HG03045 (cell line): Measurements from ENCODE around the gene CFAP99.

Experiments
- ATAC-seq: cut with Tn5 transposase; IDR thresholded peaks from one replicate; pipeline ENCODE4 v1.9.1; 2021; ENCODE audit warnings: mild to moderate bottlenecking, moderate library complexity; ENCODE audit not compliant: unreplicated experiment

The CFAP99 gene

DNA sequence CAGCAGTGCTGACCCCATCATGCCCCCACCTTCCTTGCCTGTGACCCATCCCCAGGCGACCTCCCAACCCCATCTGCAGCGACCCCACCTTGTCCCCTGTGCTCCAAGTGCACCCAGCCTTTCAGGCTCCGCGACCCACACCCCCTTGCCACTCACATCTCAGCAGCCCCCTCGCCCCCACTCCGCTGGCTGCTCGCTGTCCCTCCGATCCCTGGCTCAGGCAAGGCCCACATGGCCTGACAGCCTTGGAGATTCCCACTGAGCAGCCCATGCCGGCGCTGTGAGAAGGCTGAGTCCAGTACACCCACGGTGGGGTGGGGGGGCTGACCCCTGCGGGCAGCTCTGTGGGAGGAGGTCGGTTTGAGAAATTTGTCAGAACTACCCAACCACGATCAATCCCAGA, 9.4 kb upstream of the CFAP99 start:
- no peak for ATAC-seq

DNA sequence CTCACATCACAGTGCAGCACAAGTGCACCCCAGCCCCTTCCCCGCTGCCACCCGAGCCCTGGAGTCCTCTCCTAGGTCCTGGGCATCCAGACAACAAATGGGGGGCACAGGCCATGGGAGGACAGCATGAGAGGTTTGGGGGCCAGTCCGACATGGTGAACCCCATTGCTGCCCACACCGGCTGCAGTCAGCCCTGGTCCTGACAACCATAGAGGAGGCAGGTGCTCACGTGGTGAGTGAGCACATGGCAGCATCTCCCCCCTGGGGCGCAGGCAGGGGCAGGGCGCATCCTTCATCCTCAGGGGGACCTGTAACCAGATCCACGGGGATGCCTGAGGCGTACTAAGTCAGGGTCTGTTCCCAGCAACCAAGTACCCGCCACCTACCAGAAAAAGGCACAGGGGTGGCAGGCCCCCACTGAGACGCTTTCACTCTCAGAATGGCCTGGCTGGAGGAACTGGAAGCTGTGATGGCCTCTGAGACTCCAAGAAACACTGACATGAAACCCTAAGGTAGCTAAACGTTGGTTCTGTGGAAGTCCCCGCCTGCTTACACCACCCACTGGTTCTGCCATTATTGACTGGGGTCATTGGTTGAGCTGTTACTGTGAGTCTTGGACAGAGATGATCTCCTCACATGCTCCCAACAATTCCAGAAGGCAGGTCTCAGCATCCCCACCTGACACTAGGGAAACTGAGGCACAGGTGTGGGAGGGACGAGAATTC, 6.8 kb upstream of the CFAP99 start:
- ATAC-seq = peak; percentile 30

DNA sequence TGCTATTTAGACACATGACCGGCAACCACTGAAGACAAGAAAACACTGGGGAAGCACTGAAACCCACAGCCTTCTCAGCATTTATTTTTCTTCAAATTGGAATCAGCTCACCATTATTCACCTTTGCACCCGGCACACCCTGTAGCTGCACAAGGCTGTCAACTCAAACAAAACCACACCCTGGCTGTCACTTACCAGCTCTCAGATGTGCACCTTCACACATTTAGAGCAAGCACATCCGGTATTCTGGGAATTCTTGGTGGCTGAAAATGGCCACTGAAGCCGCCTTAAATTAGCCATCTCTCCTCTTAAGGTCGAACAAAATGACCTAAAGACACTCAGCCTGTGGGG, 6.2 kb upstream of the CFAP99 start:
- ATAC-seq = peak; percentile 32

DNA sequence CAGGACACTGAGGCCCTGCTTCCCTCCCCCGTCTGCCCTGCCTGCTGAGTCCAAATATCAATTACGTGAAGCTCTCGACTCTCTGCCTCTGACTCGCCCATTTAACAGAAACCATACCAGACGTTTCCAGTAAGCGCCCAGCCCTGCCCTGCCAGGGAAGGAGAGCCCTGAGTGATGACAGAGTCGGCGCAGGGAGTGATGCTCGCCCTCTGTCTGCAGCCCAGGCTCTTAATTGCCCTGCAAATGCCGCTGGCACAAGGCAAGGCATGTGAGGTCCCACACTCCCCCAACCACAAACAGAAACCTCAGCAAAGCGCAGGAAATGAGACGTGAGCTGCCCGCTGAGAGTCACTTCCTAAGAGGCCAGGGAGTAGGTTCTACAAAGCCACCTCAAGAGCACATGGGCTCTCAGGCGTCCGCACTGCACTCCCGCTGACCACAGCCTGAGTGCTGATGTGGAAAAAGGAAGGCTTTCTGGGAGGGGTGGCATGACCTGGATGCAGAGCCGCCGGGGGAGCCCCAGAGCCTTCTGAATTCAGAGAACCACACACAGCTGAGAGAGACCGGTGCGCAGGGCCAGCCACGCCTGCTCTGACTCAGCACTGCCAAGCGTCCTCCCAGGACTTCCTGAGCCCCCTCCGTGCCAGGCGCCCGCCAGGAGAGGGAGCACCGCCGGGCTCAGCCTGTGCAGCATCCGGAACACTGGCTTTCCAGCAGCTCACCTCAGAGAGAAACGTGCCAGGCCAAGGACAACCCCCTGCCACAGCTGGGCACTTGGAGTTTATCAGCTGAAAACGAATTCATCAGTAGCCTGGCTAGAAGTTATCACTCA, 5.7 kb upstream of the CFAP99 start:
- ATAC-seq = peak; percentile 49

DNA sequence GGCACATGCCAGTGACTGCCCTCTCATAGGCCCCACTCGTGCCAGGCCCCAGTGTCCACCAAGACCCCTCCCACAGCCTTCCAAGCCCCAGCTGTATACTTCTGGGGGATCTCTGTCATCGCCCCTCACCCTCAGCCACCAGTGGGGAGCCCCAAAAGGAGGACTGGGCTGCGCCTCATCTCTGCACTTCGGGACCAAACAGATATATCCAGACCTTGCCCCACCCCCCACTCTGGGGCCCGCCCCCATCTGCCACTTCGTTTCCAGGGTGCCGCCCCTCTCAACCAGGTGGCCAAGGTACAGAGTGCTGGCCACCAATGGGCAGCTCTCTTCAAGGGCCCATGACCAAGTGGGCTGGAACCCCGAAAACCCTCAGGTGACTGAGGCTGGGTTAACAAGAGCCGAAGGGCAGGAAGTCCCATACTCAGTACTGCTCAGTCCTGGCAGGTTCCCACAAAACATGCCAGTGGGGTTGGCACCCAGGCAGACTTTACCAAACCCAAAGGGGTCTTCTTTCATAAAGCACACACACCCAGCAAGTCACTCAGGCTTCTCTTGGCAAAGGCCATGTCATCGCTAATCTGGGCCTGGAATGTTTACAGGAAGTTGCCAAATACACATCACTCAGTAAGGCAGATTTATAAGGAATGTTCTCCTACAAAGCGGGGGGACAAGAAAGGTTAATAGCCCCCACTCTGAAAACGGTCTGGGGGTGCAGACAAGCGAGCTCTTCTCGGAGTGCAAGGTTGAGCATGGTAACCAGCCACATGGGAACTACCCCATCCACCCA, 4.7 kb upstream of the CFAP99 start:
- no peak for ATAC-seq

DNA sequence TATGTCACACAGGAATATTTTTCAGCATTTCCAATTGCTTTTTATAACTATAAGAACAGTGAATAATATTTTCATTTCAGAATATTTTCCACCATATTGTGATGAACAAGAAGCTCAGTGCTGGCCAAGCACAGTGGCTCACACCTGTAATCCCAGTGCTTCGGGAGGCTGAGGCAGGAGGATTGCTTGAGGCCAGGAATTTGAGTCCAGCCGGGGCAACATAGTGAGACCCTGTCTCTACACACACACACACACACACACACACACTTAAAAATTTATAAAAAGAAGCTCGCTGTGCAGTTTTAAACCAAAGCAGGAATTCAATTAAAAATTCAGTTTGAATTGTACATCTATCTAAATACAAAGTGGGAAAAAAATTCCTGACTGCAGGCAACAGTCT, 3.5 kb upstream of the CFAP99 start:
- no peak for ATAC-seq

DNA sequence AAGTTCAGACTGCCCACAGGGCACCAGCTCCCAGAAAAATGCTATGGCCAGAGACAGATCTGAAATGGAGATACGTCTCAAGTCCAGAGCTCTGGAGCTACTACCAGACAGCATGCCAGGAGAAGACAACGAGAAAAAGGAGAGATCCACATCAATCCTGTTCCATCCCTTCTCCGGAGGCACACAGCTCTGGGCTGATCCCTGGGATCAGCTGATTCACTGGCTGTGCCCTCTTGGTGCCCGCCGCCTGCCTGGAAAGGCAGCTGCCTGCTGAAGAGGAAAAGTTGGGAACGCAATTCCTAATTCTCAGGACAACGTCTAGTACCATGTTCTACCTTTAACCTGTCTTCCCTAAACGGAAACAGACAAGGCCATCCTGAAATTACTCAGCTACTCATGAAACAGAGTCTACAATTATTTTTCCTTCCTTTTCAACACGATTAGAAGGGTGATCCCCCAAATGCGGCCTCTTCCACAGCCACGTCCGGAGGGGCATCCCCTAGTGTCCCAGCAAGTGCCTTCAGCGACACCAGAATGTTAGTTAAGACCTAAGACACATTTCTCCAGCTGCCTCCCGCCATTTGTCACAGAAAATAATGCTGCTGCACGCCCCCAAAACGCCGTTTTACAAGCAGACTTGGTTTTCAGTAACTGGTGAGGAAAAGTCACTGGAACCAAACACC, 2.7 kb upstream of the CFAP99 start:
- no peak for ATAC-seq

DNA sequence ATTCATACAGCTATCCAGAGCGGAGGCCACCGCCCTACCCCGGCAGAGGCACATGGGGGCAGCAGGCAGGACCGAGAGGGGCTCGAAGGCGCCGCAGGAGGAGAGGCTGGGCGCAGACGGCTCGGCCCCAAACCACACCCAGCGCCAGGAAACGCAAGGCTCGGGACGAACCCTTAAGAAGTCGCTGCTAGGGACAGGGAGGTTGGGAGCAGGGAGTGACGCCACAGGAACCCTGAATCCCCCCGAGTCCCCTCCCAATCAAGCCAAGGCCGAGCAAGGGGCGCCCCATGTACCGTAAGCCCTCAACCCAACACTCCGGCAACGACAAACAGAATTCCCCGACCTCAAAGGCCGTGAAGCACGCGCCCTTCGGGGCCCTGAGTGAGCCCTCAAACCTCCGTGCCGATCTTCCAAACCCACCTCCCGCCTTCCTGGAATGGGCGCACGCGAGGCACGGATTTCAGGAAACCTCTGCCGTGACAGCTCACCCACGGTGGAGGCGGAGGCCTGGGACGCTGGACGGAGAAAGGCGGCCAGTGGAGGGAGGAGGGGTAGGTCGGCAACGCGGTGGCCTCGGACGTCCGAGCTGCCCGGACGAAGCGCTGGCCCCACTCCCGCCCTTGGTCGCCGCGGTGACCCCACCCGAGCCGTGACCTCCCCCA, 2.1 kb upstream of the CFAP99 start:
- ATAC-seq = no peak

DNA sequence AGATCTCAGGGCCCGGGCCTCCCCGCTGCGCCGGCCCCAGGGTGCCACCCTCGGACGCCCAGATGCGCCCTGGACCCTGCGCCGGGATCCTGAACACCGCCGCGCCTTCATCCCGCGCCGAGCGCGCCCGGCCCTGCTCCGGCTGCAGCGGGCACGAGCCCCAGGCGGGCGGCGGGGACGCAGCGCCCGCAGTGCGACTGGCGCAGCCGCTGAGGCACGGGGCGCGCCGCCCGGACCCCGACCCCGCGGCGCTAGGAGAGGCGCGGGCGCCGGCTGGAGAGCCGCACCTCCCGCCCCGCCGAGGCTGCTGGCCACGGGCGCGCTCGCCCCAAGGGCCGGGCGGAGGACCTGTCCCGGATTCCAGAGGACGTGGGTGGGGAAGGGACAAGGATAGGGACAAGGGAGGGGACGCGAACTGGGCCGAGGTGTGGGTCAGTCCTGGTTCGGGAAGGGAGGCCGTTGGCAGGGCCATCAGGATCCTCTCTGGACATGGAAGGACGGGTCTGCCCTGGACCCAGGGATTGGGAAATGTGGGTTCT, 1.5 kb upstream of the CFAP99 start:
- ATAC-seq = no peak

DNA sequence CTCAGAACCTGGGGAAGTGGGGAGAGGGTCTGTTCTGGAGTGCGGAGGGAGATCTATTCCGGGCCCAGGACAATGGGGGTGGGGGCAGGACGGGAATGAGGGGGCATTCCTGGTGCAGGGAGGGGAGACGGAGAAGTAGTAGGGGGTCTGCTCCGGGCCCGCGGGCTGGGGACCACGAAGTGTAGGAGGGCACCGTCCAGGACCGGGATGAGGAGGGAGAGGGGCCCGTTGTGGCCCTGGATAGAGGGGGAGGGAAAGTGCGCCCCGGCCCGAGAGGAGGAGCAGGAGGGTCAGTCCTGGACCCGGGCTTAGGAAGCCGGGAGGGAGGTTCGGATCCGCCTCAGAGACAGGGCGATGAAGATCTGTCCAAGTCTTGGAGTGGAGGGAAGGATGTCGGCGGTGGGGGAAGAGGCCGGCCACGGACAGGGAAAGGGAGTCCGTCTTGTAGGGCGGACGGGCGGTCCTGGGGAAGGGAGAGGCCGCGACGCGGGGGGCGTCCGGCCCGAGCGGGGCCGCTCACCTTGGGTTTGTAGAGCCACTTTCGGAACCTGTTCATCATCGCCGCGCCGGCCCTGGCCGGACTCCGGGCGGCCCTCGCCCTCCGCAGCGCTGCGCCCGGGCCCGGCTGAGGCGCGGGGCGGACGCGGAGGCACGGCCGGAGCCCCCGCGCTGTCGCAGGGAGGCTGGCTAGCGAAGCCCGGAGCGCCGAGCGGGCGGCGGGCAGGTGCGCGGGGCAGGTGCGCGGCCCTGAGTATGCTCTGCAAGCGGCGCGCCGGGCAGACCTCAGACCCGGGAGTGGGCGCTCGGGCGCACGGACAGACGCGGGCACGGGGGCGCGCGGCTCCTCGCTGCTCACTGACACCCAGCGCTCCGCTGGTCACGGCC, 748 bp upstream of the CFAP99 start, which contains the start of gene ZFYVE28:
Gene ZFYVE28, minus strand, starts transcription at position 881 of the 885 bp plus-strand sequence. Its CDS starts 322 bp downstream, at position 559.
- no peak for ATAC-seq

DNA sequence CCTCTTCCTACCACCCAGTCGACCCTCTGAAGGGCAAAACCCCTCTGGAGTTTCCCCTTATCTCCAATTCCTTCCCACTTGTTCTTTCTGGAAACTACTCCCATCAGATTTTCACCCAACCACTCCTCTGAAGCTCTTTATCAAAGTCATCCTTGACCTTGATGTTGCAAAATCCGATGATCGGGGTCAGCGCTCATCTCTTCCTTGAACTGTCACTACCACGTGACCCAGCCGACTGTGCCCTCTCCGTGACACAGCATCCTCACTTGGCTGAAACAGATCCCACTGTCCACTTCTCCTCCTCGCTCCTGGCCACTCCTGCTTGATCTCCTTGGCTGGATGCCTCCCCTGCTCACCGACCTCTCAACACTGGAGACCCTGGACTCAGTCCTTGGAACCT, 1.1 kb downstream of the CFAP99 start:
- no peak for ATAC-seq

DNA sequence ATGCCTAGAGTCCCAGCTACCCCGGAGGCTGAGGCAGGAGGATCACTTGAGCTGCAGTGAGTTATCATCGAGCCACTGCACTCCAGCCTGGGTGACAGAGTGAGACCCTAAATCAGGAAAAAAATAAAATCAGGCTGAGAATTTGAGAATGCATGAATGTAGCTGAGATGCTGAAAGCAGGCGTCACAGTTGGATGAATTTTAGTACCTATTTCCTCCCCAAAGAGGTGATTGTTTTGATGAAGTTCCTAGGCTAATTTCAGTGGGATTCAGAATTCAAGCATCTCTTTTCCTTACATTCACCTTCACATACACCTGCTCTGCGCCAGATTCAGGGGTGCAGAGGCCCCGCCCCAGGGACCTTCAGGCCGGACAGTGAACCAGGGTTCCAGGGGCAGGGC, 3.2 kb downstream of the CFAP99 start:
- ATAC-seq = no peak

DNA sequence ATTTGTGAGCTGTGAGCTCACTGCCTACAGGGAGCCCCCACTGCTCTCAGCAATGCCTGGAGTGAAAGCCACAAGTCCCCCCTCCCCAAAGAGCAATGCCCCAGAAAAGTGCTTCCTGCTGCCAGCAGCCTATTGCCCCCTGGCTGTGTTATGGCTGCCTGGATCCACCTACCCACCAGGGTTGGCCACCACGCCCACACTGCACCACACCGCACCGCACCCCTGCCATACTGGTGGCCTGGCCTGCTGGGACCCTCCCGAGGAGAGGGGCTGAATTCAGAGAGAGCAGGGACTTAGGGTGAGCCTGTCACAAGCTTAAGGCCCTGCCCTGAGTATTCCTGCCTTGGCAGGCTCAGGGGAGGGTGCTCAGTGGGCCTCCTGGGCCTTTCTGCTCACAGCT, 4.3 kb downstream of the CFAP99 start:
- ATAC-seq = no peak

DNA sequence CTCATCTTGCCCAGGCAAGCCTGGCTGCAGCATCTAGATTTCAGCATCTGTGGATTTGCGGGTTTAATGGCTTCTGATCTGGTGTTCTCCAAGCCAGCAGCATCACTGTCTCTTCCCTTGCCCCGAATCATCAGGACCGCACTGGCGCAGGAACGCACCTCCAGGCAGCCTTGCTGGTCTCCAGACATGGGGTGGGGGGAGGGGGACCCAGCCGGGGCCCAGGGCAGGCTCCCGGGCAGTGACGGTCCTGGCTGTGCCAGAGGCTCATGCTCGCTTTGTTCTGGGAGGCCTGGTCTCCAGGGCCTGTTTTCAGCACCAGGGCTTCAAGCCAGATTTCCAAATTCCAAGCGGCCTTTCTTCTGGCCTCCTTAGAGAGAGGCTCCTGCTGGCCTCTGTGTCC, 4.9 kb downstream of the CFAP99 start:
- ATAC-seq = no peak

DNA sequence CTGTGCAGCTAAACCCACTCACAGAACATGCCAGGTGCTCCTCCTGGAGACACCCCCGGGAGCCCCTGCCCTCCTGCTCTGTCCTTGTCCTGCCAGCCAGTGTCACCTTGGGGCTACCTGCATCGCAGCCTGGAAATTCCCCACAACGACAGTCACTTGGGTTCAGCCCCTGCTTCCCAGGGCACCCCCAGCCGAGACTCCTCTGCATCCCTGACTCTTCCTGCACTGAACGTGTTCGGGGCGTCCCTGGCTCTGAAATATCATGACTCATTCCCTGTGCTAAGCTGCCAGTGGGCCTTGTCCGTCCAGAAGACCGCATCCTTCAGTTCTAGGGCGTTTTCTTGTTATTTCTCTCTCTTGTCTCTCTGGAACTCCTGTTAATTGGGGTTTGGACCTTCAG, 5.8 kb downstream of the CFAP99 start:
- ATAC-seq = no peak

DNA sequence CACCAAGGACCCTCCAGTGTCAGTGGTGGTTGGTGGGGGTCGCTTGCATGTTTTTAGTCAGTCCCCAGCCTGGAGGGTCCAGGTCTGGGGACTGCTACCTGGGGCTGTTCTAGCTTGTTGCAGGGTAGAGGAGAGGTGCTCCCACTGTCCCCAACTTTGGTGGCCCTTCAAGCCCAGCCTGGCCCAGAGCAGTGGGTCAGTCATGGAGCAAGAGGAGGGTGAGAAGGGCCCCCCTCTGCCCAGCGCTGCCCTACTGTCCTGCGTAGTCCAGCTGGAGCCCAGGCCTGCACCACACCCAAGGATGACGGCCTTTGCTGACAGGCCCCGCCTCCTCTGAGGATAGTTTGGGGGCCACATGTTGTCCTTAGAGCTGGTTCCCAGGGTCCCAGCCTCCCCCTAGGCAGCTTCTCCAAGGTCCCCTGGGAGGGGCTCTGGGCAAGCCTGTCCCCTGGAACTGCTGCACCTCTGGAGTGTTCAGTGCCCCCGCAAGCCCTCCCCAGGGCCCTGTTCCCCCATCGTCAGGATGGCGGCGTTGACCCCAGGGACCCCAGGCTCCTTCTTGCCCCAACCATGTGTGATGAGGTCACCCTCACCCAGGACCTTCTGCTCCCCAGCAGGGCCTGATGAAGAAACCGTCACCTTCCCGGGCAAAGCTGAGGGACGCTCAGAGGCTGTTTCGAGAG, 6.8 kb downstream of the CFAP99 start:
- no peak for ATAC-seq

DNA sequence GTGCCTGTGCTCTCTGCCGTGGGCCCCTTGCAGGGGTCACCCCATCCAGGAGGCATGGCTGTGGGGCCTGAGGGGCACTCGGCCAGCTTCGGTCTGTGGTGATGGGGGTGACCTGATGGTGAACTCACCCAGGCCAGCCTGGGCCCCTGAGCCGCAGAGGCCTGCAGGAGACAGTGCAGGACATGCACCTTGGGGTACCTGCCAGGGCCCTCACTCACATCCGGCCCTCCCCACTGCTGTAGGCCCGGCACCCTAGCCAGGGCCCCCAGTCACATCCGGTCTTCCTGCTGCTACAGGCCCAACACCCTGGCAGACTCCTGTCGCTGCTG, 7.3 kb downstream of the CFAP99 start:
- no peak for ATAC-seq

DNA sequence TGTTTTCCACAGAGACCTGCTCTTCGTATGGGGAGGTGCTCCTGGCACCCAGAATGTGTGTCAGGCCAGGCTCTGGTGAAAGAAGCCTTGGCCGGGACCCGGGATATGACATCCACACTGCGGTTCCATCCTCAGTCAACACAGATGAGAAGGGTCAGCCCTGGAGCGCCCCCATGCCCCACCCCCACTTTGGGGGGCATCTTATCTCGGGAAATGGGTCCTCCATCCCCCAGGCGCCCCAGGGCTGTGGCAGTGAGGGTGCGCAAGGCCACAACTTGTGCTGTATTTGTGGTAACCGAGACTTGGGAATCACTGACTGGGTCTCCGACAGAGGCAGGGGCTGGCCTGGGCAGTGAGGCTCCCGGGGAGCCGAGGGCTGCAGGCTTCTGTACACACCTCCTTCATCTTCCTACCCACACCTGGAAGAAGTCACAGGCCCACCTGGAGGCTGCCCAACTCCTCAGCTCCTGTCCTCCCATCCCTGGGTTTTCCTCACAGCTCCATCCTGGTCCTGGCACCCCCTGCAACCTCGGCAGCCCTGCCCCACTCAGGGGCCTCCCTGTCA, 8.0 kb downstream of the CFAP99 start:
- ATAC-seq = no peak
